Activated CD8-positive, alpha-beta memory T cell treated with anti-CD3 and anti-CD28 coated beads for 36 hours (primary cell): ENCODE results near the gene SNX7. TPM values are rescaled to one million over a fixed set of nuclear protein-coding genes. Genes with fewer than 3 reads are reported as not detected.

Experiments used
- CTCF ChIA-PET: fragments of 350-600 bp; sonication (Branson Sonifier 250); formaldehyde crosslinking; loops from one replicate; lab custom pipeline; 2021; ENCODE audit warnings: antibody characterized with exemption; lab: Charles Lee
- POLR2A ChIA-PET: fragments of 350-600 bp; sonication (Branson Sonifier 250); formaldehyde crosslinking; loops from one replicate; lab custom pipeline; 2021; ENCODE audit warnings: antibody characterized with exemption; lab: Charles Lee
- total RNA-seq, 2 experiments: library from RNA; stranded (reverse); gene quantifications; one replicate each; pipeline ENCODE4 v1.2.3, GENCODE V29; 2021

Gene SNX7
- total RNA-seq, 2 experiments from 2014 or later = not detected

GRCh38 chr1:98693385-98693784 is 31.9 kb downstream of the SNX7 start:
- ChIA-PET CTCF (no interaction called here), POLR2A (no interaction called here)

GRCh38 chr1:98696077-98696476 is 34.6 kb downstream of the SNX7 start:
- ChIA-PET CTCF (no interaction called here), POLR2A (no interaction called here)

GRCh38 chr1:98697781-98698180 is 36.3 kb downstream of the SNX7 start:
- CTCF ChIA-PET = no interaction called here
- POLR2A ChIA-PET = no interaction called here

GRCh38 chr1:98698625-98699024 is 37.1 kb downstream of the SNX7 start:
- ChIA-PET CTCF (no interaction called here), POLR2A (no interaction called here)

GRCh38 chr1:98700228-98700627 is 38.7 kb downstream of the SNX7 start:
- ChIA-PET CTCF (no interaction called here), POLR2A (no interaction called here)

- CTCF ChIA-PET = no interaction called here
- POLR2A ChIA-PET = no interaction called here
These were observed 41.5 kb downstream of the SNX7 start for GRCh38 chr1:98702976-98703375.

GRCh38 chr1:98704474-98704873 is 43.0 kb downstream of the SNX7 start:
- CTCF ChIA-PET = no interaction called here
- POLR2A ChIA-PET = no interaction called here

- POLR2A ChIA-PET = no interaction called here
- CTCF ChIA-PET = no interaction called here
These were observed 43.5 kb downstream of the SNX7 start for GRCh38 chr1:98704971-98705370.

GRCh38 chr1:98705591-98705990 is 44.1 kb downstream of the SNX7 start:
- CTCF ChIA-PET = interaction anchor here (0.5 kb wide), 1 partner anchor 264 kb away, joined by 4 read pairs; no protein-coding TSS in a partner anchor

GRCh38 chr1:98706173-98706843 is 44.8 kb downstream of the SNX7 start:
- ChIA-PET POLR2A (no interaction called here), CTCF (no interaction called here)

More at GRCh38 chr1:98705591-98705990, 44.1 kb downstream of the SNX7 start:
- POLR2A ChIA-PET = no interaction called here

GRCh38 chr1:98707556-98707955 is 46.0 kb downstream of the SNX7 start:
- CTCF ChIA-PET = no interaction called here
- POLR2A ChIA-PET = no interaction called here

GRCh38 chr1:98709906-98710305 is 48.4 kb downstream of the SNX7 start:
- ChIA-PET POLR2A (no interaction called here), CTCF (no interaction called here)

- POLR2A ChIA-PET = no interaction called here
These were observed 62.1 kb downstream of the SNX7 start for GRCh38 chr1:98723574-98723973.

GRCh38 chr1:98732985-98733781 is 71.7 kb downstream of the SNX7 start:
- ChIA-PET POLR2A (no interaction called here), CTCF (interaction anchor here (1.6 kb wide), 1 partner anchor 15 kb away, joined by 3 read pairs; no protein-coding TSS in a partner anchor)

More at GRCh38 chr1:98723574-98723973, 62.1 kb downstream of the SNX7 start:
- CTCF ChIA-PET = no interaction called here

- CTCF ChIA-PET = interaction anchor here (1.6 kb wide), 1 partner anchor 14 kb away, joined by 3 read pairs; no protein-coding TSS in a partner anchor
- POLR2A ChIA-PET = no interaction called here
These were observed 72.2 kb downstream of the SNX7 start for GRCh38 chr1:98733782-98734112.

- ChIA-PET CTCF (no interaction called here), POLR2A (no interaction called here)
These were observed 74.2 kb downstream of the SNX7 start for GRCh38 chr1:98735756-98736155.

GRCh38 chr1:98737835-98738234 is 76.3 kb downstream of the SNX7 start:
- CTCF ChIA-PET = no interaction called here
- POLR2A ChIA-PET = no interaction called here

- CTCF ChIA-PET = no interaction called here
- POLR2A ChIA-PET = no interaction called here
These were observed 78.2 kb downstream of the SNX7 start for GRCh38 chr1:98739762-98740161.

GRCh38 chr1:98741164-98741563 is 79.6 kb downstream of the SNX7 start:
- ChIA-PET POLR2A (no interaction called here), CTCF (no interaction called here)

- ChIA-PET CTCF (interaction anchor here (0.6 to 0.7 kb wide), 2 partner anchors 21 to 959 kb away, joined by 3 read pairs; no protein-coding TSS in a partner anchor), POLR2A (no interaction called here)
These were observed 87.7 kb downstream of the SNX7 start for GRCh38 chr1:98749152-98749756.
